ENCODE data around the gene GNA12. TPM values are rescaled to one million over a fixed set of nuclear protein-coding genes. Genes with fewer than 3 reads are reported as not detected.

The GNA12 gene
- total RNA-seq, 1 experiment from 2014 or later, result 63.8 TPM

- no TSS peak for BruUV-seq (replicated peaks)
- no peak for TF ChIP-seq CTCF (IDR thresholded peaks at IDR 0.05; ENCODE audit: insufficient read depth in 1 of 2, low read depth in 1 of 2, low read length in 1 of 2, severe bottlenecking in 1 of 2, unreplicated experiment in 1 of 2)
- Mint-ChIP-seq H3K4me3 (ENCODE audit: unreplicated experiment) (no peak overlapping the region), H3K9me3 (ENCODE audit: unreplicated experiment) (no peaks in the 10 kb centered on the region), H3K27me3 (ENCODE audit: insufficient read depth, unreplicated experiment) (peaks cover 3% of the 10 kb centered on the region), H3K4me1 (ENCODE audit: low read depth, unreplicated experiment) (peaks cover 7% of the 10 kb centered on the region), H3K27ac (ENCODE audit: unreplicated experiment) (no peak overlapping the region), H3K36me3 (ENCODE audit: insufficient read depth, unreplicated experiment) (no peaks in the 10 kb centered on the region)
- POLR2A ChIA-PET, result no interaction called here
- Histone ChIP-seq H3K4me3 (ENCODE audit: low read depth, low read length) (no peak overlapping the region), H3K9me3 (no peaks in the 10 kb centered on the region), H3K27me3 (replicated peaks; ENCODE audit: control insufficient read depth, insufficient read depth, low read length) (no peaks in the 10 kb centered on the region), H3K36me3 (ENCODE audit: control insufficient read depth, insufficient read depth, low read length) (no peaks in the 10 kb centered on the region), H3K4me1 (no peaks in the 10 kb centered on the region)
- intact Hi-C loops (cut with micrococcal nuclease; ENCODE audit: unreplicated experiment), result loop anchor here (1.0 to 2.0 kb wide), 3 partner anchors 267 to 1009 kb away; no protein-coding TSS in a partner anchor
- CTCF ChIA-PET, result interaction anchor here (0.6 kb wide), 1 partner anchor 415 kb away, joined by 3 read pairs; no protein-coding TSS in a partner anchor
- no peak for DNase-seq
Measured at GRCh38 chr7:2887816-2888215, 43.7 kb upstream of the GNA12 start.

- POLR2A ChIA-PET, result no interaction called here
- no peaks in the 10 kb centered on the region for H3K4me1 ChIP-seq
- H3K36me3 ChIP-seq (ENCODE audit: control insufficient read depth, insufficient read depth, low read length), result no peaks in the 10 kb centered on the region
- peaks cover 3% of the 10 kb centered on the region for H3K27me3 Mint-ChIP-seq (ENCODE audit: insufficient read depth, unreplicated experiment)
- no peaks in the 10 kb centered on the region for H3K36me3 Mint-ChIP-seq (ENCODE audit: insufficient read depth, unreplicated experiment)
- H3K9me3 Mint-ChIP-seq (ENCODE audit: unreplicated experiment), result no peaks in the 10 kb centered on the region
- intact Hi-C loops (cut with micrococcal nuclease; ENCODE audit: unreplicated experiment), result loop anchor here (1.0 to 2.0 kb wide), 3 partner anchors 268 to 1010 kb away; no protein-coding TSS in a partner anchor
- no peaks in the 10 kb centered on the region for H3K27me3 ChIP-seq (replicated peaks; ENCODE audit: control insufficient read depth, insufficient read depth, low read length)
- H3K27ac Mint-ChIP-seq (ENCODE audit: unreplicated experiment), result peak overlapping the region; percentile 52
- no peaks in the 10 kb centered on the region for H3K9me3 ChIP-seq
- H3K4me3 ChIP-seq (ENCODE audit: low read depth, low read length), result no peak overlapping the region
- H3K4me3 Mint-ChIP-seq (ENCODE audit: unreplicated experiment), result no peak overlapping the region
- no TSS peak for BruUV-seq (replicated peaks)
- TF ChIP-seq CTCF (IDR thresholded peaks at IDR 0.05; ENCODE audit: insufficient read depth in 1 of 2, low read depth in 1 of 2, low read length in 1 of 2, severe bottlenecking in 1 of 2, unreplicated experiment in 1 of 2), result peak; percentile 70 to 92
- CTCF ChIA-PET, result interaction anchor here (1.0 kb wide), 1 partner anchor 35 kb away, joined by 3 read pairs; no protein-coding TSS in a partner anchor
- peak; percentile 76 to 77 for DNase-seq
- H3K4me1 Mint-ChIP-seq (ENCODE audit: low read depth, unreplicated experiment), result peaks cover 7% of the 10 kb centered on the region
Measured at GRCh38 chr7:2886900-2887299, 42.8 kb upstream of the GNA12 start.

GRCh38 chr7:2886391-2886790, 42.3 kb upstream of the GNA12 start:
- no peak overlapping the region for H3K4me3 Mint-ChIP-seq (ENCODE audit: unreplicated experiment)
- H3K36me3 Mint-ChIP-seq (ENCODE audit: insufficient read depth, unreplicated experiment), result no peaks in the 10 kb centered on the region
- H3K36me3 ChIP-seq (ENCODE audit: control insufficient read depth, insufficient read depth, low read length), result no peaks in the 10 kb centered on the region
- ChIA-PET CTCF (interaction anchor here (1.0 kb wide), 1 partner anchor 35 kb away, joined by 3 read pairs; no protein-coding TSS in a partner anchor), POLR2A (no interaction called here)
- H3K27me3 Mint-ChIP-seq (ENCODE audit: insufficient read depth, unreplicated experiment), result peaks cover 3% of the 10 kb centered on the region
- no peak for DNase-seq
- no peak for TF ChIP-seq CTCF (IDR thresholded peaks at IDR 0.05; ENCODE audit: insufficient read depth in 1 of 2, low read depth in 1 of 2, low read length in 1 of 2, severe bottlenecking in 1 of 2, unreplicated experiment in 1 of 2)
- H3K27me3 ChIP-seq (replicated peaks; ENCODE audit: control insufficient read depth, insufficient read depth, low read length), result no peaks in the 10 kb centered on the region
- no peak overlapping the region for H3K27ac Mint-ChIP-seq (ENCODE audit: unreplicated experiment)
- no peaks in the 10 kb centered on the region for H3K9me3 ChIP-seq
- no TSS peak for BruUV-seq (replicated peaks)
- intact Hi-C loops (cut with micrococcal nuclease; ENCODE audit: unreplicated experiment), result loop anchor here (2.0 kb wide), 2 partner anchors 314 to 1010 kb away; no protein-coding TSS in a partner anchor
- H3K4me1 Mint-ChIP-seq (ENCODE audit: low read depth, unreplicated experiment), result peaks cover 7% of the 10 kb centered on the region
- H3K4me1 ChIP-seq, result no peaks in the 10 kb centered on the region
- H3K4me3 ChIP-seq (ENCODE audit: low read depth, low read length), result no peak overlapping the region
- H3K9me3 Mint-ChIP-seq (ENCODE audit: unreplicated experiment), result no peaks in the 10 kb centered on the region
